PC-3 (cell line): ENCODE results near the gene GNA15. TPM values are rescaled to one million over a fixed set of nuclear protein-coding genes. Genes with fewer than 3 reads are reported as not detected.
"Not testable (repeated sequence)": the region's sequence is repeated elsewhere in the genome, so short reads cannot be mapped to it uniquely, and the experiment has no call there.

Experiments used
- ATAC-seq: fragments of 200-7000 bp; cut with Tn5 transposase; 2 replicates; pipeline ENCODE4 v1.9.1; 2020; ENCODE audit warnings: mild to moderate bottlenecking, moderate library complexity
- BruUV-seq: library from RNA; stranded (reverse); fragments of 400-500 nt; replicated peaks from 2 replicates; lab custom pipeline; 2021; lab: Mats Ljungman, UMichigan
- CTCF ChIA-PET: fragments of 300-600 bp; sonication (Branson Sonifier 250); formaldehyde crosslinking; loops from one replicate; lab custom pipeline; 2022; ENCODE audit warnings: antibody characterized with exemption; lab: Charles Lee
- POLR2A ChIA-PET: fragments of 300-600 bp; sonication (Branson Sonifier 250); formaldehyde crosslinking; loops from one replicate; lab custom pipeline; 2022; ENCODE audit warnings: antibody characterized with exemption; ENCODE audit not compliant: unreplicated experiment; lab: Charles Lee
- DNase-seq: peaks from one replicate; pipeline ENCODE4 v3.0.0-alpha.2; 2015
- H2AFZ ChIP-seq: fragments of 300-600 bp; sonication (generic); 2 replicates; pipeline ENCODE4 v1.6.0; 2016; ENCODE audit warnings: antibody characterized with exemption, low read length
- H3F3A ChIP-seq: fragments of 300-600 bp; sonication (generic); one replicate; pipeline ENCODE4 v1.6.0; 2017; ENCODE audit warnings: antibody characterized with exemption, low read length, control low read depth, mild to moderate bottlenecking; ENCODE audit not compliant: unreplicated experiment
- H3K27ac ChIP-seq: fragments of 300-600 bp; sonication (generic); 2 replicates; pipeline ENCODE4 v1.5.1; 2016; ENCODE audit warnings: mild to moderate bottlenecking, low read length
- H3K27me3 ChIP-seq: fragments of 300-600 bp; sonication (generic); 2 replicates; pipeline ENCODE4 v1.6.1; 2016; ENCODE audit warnings: low read length, mixed read lengths
- H3K36me3 ChIP-seq: fragments of 300-600 bp; sonication (generic); 2 replicates; pipeline ENCODE4 v1.6.1; 2016; ENCODE audit warnings: low read depth, mixed run types, low read length, mixed read lengths
- H3K4me1 ChIP-seq: fragments of 300-600 bp; sonication (generic); 2 replicates; pipeline ENCODE4 v1.5.1; 2016; ENCODE audit warnings: low read length; ENCODE audit not compliant: insufficient read depth
- H3K4me2 ChIP-seq: fragments of 300-600 bp; sonication (generic); 2 replicates; pipeline ENCODE4 v1.6.0; 2016; ENCODE audit warnings: low read length
- H3K4me3 ChIP-seq: fragments of 300-600 bp; sonication (generic); 2 replicates; pipeline ENCODE4 v1.5.1; 2016; ENCODE audit warnings: mild to moderate bottlenecking, low read length, mixed read lengths
- H3K79me2 ChIP-seq: fragments of 300-600 bp; sonication (generic); 2 replicates; pipeline ENCODE4 v1.6.1; 2017; ENCODE audit warnings: low read length, mixed read lengths
- H3K9ac ChIP-seq: fragments of 300-600 bp; sonication (generic); 2 replicates; pipeline ENCODE4 v1.6.0; 2016; ENCODE audit warnings: mild to moderate bottlenecking, low read length
- H3K9me2 ChIP-seq: fragments of 300-600 bp; sonication (generic); replicated peaks from 2 replicates; pipeline ENCODE4 v1.6.1; 2016; ENCODE audit warnings: mixed run types, low read length, mixed read lengths
- H3K9me3 ChIP-seq: fragments of 300-600 bp; sonication (generic); 2 replicates; pipeline ENCODE4 v1.6.1; 2016; ENCODE audit warnings: low read length, mixed read lengths
- H4K20me1 ChIP-seq: fragments of 300-600 bp; sonication (generic); 2 replicates; pipeline ENCODE4 v1.6.1; 2016; ENCODE audit warnings: low read length, mixed read lengths
- EZH2 ChIP-seq: fragments of 300-600 bp; sonication (generic); IDR thresholded peaks from one replicate; pipeline ENCODE4 v1.6.1; 2017; ENCODE audit warnings: antibody characterized with exemption, mild to moderate bottlenecking, low read length; ENCODE audit not compliant: unreplicated experiment
- EZH2phosphoT487 ChIP-seq: fragments of 300-600 bp; sonication (generic); IDR thresholded peaks from 2 replicates; pipeline ENCODE4 v1.6.1; 2018; ENCODE audit warnings: mild to moderate bottlenecking, antibody characterized with exemption, low read length, borderline replicate concordance
- intact Hi-C: fragments of 100-400 bp; cut with micrococcal nuclease; formaldehyde crosslinking; loops from 2 replicates; pipeline ENCODE4 v1.9.0; 2023
- total RNA-seq: library from RNA; depleted of rRNA; stranded (reverse); fragments of >200 nt; gene quantifications from 2 replicates; pipeline ENCODE4 v1.2.3, GENCODE V29; 2014
- TF ChIP-seq, protein P1 (sequence below): fragments of 300-600 bp; sonication (generic); conservative IDR thresholded peaks from 2 replicates; pipeline ENCODE4 v1.5.1; 2017; ENCODE audit warnings: antibody characterized with exemption, low read depth, mild to moderate bottlenecking, low read length

Gene GNA15
- total RNA-seq, 1 experiment from 2014 or later: not detected

DNA sequence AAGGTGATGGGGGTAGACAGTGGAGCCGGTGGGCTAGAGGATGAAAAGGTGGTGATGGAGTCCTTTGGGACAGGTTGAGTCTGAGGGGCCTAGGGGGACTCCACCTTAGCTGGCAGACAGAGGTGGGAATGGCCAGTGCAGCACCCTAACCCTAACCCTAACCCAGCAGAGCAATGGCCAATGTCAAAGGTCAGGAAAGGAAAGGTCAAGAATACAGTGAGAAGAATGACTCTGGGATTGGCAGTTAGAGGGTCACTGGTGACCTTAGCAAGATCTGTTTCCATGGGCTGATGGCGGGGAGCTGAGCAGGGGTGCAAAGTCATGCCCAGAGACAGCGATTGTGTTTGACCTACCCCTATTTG lies 16.6 kb downstream of the GNA15 start:
- Histone ChIP-seq H3K27me3 (no peaks in the 10 kb centered on the region), H3K27ac (no peak overlapping the region), H3F3A (no peaks in the 10 kb centered on the region), H3K4me1 (peaks cover 12% of the 10 kb centered on the region), H2AFZ (no peak overlapping the region), H4K20me1 (no peaks in the 10 kb centered on the region), H3K9me3 (no peaks in the 10 kb centered on the region), H3K9me2 (no peaks in the 10 kb centered on the region), H3K79me2 (no peaks in the 10 kb centered on the region), H3K4me2 (no peak overlapping the region), H3K9ac (no peak overlapping the region), H3K36me3 (no peaks in the 10 kb centered on the region), H3K4me3 (no peak overlapping the region)
- DNase-seq (no peak), ATAC-seq (no peak)
- POLR2A ChIA-PET: no interaction called here
- CTCF ChIA-PET: no interaction called here
- TF ChIP-seq EZH2phosphoT487 (no peak), EZH2 (no peak)
- TF ChIP-seq, protein P1, sequence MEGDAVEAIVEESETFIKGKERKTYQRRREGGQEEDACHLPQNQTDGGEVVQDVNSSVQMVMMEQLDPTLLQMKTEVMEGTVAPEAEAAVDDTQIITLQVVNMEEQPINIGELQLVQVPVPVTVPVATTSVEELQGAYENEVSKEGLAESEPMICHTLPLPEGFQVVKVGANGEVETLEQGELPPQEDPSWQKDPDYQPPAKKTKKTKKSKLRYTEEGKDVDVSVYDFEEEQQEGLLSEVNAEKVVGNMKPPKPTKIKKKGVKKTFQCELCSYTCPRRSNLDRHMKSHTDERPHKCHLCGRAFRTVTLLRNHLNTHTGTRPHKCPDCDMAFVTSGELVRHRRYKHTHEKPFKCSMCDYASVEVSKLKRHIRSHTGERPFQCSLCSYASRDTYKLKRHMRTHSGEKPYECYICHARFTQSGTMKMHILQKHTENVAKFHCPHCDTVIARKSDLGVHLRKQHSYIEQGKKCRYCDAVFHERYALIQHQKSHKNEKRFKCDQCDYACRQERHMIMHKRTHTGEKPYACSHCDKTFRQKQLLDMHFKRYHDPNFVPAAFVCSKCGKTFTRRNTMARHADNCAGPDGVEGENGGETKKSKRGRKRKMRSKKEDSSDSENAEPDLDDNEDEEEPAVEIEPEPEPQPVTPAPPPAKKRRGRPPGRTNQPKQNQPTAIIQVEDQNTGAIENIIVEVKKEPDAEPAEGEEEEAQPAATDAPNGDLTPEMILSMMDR: no peak
- no TSS peak for BruUV-seq
- intact Hi-C loops: no loop called here

DNA sequence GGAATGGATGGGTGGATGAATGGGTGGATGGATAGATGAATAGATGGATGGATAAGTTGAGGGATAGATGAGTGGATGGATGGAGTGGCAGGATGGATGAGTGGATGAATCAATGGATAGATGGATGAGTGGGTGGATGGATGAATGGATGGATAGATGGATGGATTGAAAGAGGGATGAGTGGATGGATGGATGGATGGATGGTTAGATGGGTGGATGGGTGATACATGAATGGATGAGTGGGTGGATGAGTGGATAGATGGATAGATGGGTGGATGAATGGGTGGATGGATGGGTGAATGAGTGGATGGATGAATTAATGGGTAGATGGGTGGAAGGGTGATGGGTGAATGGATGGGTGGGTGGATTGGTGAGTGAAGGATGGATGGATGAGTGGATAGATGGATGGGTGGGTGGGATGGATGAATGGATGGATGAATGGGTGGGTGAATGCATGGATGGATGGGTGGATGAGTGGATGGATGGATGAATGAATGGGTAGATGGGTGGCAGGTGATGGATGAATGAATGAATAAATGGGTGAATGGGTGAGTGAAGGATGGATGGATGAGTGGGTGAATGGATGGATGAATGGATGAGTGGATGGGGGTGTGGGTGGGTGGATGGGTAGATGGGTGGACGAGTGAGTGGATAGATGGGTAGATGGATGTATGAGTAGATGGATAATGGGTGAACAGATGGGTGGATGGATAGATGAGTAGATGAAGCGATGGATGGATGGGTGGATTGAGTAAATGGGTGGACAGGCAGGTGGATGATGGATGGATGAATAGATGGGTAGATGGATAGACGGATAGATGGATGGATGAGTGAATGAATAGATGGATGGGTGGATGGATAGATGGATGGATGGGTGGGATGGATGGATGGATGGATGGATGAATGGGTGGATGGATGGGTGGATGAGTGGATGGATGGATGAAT lies 17.7 kb downstream of the GNA15 start:
- H4K20me1 ChIP-seq: no peaks in the 10 kb centered on the region
- ATAC-seq (no peak), DNase-seq (no peak)
- peaks cover 12% of the 10 kb centered on the region for H3K4me1 ChIP-seq
- H3K27me3 ChIP-seq: no peaks in the 10 kb centered on the region
- no peaks in the 10 kb centered on the region for H3F3A ChIP-seq
- no peaks in the 10 kb centered on the region for H3K36me3 ChIP-seq
- intact Hi-C loops: no loop called here
- H3K9me2 ChIP-seq: no peaks in the 10 kb centered on the region
- no TSS peak for BruUV-seq
- H2AFZ ChIP-seq: no peak overlapping the region
- no peak overlapping the region for H3K4me3 ChIP-seq
- no peak overlapping the region for H3K4me2 ChIP-seq
- CTCF ChIA-PET: no interaction called here
- TF ChIP-seq EZH2phosphoT487 (no peak), EZH2 (no peak)
- TF ChIP-seq, protein P1: no peak
- H3K27ac ChIP-seq: no peak overlapping the region
- no peaks in the 10 kb centered on the region for H3K79me2 ChIP-seq
- H3K9ac ChIP-seq: no peak overlapping the region
- H3K9me3 ChIP-seq: no peaks in the 10 kb centered on the region
- POLR2A ChIA-PET: no interaction called here

DNA sequence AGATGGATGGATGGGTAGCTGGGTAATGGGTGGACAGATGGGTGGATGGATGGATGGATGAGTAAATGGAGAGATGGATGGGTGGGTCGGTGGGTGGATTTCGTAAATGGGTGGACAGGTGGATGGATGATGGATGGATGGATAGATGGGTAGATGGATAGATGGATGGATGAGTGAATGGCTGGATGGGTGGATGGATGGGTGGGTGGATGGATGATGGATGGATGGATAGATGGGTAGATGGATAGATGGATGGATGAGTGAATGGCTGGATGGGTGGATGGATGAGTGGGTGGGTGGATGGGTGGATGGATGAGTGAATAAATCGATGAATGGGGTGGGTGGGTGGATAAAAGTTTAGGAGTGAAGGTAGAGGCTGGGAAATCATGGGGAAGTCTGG lies 18.6 kb downstream of the GNA15 start:
- H2AFZ ChIP-seq, H3K9me3 ChIP-seq, ATAC-seq, intact Hi-C loops, BruUV-seq, H3K4me3 ChIP-seq, H4K20me1 ChIP-seq, H3K9me2 ChIP-seq, H3K36me3 ChIP-seq, H3F3A ChIP-seq, DNase-seq, H3K79me2 ChIP-seq, POLR2A ChIA-PET, CTCF ChIA-PET, H3K27me3 ChIP-seq: not testable (repeated sequence)
- H3K4me2 ChIP-seq: 0 out of 2 replicates have a peak overlapping the region, but pooled peaks have one; percentile 54
- peaks cover 12% of the 10 kb centered on the region for H3K4me1 ChIP-seq
- H3K27ac ChIP-seq: peak overlapping the region; percentile 95
- peak overlapping the region; percentile 74 for H3K9ac ChIP-seq
